HT-29 (cell line): ENCODE measurements around the gene PPIL4. TPM values are rescaled to one million over a fixed set of nuclear protein-coding genes. Genes with fewer than 3 reads are reported as not detected.
A peak's percentile ranks its signal among the peaks of the same experiment; 100 is the strongest.
"Not testable (repeated sequence)": the region's sequence is repeated elsewhere in the genome, so short reads cannot be mapped to it uniquely, and the experiment has no call there.

Experiments used
- DNase-seq: peaks from one replicate; pipeline ENCODE4 v3.0.0-alpha.2; 2015; ENCODE audit warnings: low spot score
- total RNA-seq: library from RNA; depleted of rRNA; stranded (reverse); fragments of >200 nt; shearing (Covaris generic); gene quantifications from 2 replicates; pipeline ENCODE4 v1.2.3, GENCODE V29; 2014

Gene PPIL4
- total RNA-seq, 1 experiment from 2014 or later: 8.6 TPM

DNA sequence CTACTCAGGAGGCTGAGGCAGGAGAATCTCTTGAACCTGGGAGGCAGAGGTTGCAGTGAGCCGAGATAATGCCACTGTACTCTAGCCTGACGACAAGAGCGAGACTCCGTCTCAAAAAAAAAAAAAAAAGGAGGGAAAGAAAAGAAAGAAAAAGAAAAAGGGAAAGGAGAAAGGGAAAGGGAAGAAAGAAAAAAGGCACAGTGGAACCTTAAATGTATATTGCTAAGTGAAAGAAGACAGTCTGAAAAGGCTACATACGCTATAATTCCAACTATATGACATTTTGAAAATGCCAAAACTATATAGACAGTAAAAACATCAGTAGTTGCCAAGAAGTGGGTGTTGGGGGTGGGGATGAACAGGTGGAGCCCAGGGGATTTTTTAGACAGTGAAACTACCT, 16.2 kb downstream of the PPIL4 start:
- no peak for DNase-seq

DNA sequence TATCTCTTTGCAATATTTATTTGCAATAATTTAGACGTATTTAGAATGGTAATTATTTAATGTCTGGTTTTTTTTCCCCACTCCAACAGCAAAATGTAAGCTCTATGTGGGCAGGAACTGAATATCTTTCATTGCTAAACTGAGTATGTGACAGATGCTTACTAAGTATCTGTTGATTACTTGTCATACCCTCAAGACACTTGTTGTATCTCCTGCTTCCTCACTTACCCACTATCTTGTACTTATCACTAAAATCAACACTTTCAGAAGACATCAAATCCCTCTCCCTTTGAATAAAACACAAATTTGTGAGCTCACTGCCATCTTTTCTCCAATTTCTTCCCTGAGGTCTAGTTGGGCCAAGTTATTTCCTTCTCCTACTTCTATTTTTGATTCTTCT, 30.3 kb downstream of the PPIL4 start:
- DNase-seq: no peak

GRCh38 chr6:149513915-149514314, 31.9 kb downstream of the PPIL4 start:
- no peak for DNase-seq

DNA sequence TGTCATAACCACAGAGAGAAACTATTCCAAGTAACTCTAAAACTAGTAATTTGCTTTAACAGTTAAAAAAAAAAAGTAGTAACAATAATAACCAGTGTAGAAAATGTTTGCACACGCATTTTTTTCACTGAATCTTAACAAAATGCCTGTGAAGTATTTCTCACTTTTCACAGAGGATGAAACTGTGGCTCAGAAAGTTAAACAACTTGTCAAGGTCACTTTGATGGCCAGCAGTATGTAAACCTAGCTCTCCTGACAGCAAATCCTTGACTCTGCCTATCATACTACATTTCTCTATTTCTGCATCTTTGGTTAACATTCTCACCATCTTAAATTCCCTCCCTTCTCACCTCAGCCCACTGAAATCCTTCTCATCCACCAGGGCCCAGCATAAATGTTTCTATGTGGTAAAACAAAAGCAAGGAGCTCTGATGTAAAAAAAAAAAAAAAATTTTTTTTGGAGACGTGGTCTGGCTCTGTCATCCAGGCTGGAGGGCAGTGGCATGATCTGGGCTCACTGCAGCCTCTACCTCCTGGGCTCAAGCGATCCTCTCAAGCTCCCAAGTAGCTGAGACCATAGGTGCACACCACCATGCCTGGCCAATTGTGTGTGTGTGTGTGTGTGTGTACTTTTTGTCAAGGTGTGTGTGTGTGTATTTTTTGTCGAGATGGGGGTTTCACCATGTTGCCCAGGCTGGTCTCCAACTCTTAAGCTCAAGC, 34.9 kb downstream of the PPIL4 start:
- DNase-seq: no peak

GRCh38 chr6:149508485-149508884, 37.4 kb downstream of the PPIL4 start:
- DNase-seq: no peak

DNA sequence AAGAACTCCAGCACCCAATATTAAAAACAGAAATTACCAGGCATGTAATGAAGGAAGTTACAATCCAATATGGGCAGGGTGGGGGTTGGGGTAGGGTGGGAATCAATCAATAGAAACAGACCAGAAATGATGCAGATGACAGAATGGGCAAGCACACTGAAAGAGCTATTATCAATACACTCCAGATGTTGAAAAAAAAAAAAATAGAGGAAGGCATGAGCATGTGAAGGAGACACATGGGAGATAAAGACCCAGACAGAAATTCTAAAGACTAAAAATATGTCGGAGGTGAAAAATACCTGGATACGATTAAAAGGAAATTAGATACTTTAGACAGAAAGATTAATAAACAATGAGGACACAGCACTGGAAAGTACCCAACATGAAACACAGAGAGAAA, 42.0 kb downstream of the PPIL4 start:
- DNase-seq: no peak

- DNase-seq: no peak
These were observed 42.6 kb downstream of the PPIL4 start for GRCh38 chr6:149503276-149503675.

GRCh38 chr6:149501768-149502167, 44.1 kb downstream of the PPIL4 start:
- DNase-seq: no peak

DNA sequence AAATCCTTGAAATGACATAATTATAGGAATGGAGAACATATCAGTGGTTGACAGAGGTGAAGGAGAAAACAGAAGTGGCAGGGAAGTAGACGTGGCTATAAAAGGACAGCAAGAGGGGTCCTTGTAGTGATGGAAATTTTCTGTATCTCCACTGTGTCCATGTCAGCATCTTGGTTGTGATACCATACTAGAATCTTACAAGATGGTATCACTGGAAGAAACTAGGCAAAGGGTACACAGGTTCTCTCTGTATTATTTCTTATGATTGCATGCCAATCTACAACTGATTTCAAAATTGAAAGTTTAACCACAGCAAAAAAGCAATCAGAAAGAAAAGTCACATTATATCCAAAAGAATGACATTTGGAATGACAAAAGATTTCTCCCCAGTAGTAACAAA, 44.6 kb downstream of the PPIL4 start:
- no peak for DNase-seq

DNA sequence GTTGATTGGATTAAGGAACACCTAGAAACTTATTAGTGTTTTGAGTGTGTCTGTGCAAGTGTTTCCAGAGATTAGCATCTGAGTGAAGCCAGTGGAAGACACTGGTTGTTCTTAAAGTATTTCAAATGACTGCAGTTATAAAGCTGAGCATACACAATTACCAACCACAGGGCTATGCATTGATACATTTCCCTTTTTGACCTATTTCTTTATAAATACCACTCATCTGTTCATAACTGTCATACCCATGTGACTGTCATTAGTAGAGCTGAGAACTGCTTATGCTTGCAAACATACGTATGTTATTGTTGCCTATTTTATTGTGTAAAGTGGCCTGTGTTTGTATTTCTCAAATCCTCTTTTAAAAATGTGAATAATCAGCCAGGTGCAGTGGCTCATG, 45.7 kb downstream of the PPIL4 start:
- no peak for DNase-seq

GRCh38 chr6:149499066-149499465, 46.8 kb downstream of the PPIL4 start:
- no peak for DNase-seq

- no peak for DNase-seq
These were observed 48.5 kb downstream of the PPIL4 start for GRCh38 chr6:149497365-149497764.

GRCh38 chr6:149496597-149496996, 49.2 kb downstream of the PPIL4 start:
- DNase-seq: not testable (repeated sequence)

DNA sequence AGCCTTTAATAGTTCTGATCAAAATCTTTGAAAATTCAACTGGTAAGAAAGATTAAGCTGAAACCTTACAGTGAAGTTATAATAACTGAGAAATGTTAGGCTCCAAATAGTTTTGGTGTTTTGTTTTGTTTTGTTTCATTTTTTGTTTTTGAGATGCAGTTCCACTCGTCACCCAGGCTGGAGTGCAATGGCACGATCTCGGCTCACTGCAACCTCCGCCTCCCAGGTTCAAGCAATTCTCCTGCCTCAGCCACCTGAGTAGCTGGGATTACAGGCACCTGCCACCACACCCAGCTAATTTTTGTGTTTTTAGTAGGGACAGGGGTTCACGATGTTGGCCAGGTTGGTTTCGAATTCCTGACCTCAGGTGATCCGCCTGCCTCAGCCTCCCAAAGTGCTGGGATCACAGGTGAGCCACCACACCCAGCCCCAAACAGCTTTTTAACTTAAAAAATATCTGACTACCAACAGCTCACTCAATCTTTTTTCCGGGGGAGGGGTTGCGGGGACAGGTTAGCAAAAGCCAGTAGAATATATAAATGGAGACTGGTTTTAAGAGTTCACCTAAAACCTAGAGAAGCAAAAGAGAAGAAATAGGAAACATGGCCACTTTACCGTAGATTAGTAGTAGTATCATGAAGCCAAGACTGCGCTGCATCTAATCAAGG, 50.4 kb downstream of the PPIL4 start:
- not testable (repeated sequence) for DNase-seq

- not testable (repeated sequence) for DNase-seq
These were observed 51.0 kb downstream of the PPIL4 start for GRCh38 chr6:149494810-149495209.

GRCh38 chr6:149493761-149494320, 52.0 kb downstream of the PPIL4 start:
- DNase-seq: no peak

DNA sequence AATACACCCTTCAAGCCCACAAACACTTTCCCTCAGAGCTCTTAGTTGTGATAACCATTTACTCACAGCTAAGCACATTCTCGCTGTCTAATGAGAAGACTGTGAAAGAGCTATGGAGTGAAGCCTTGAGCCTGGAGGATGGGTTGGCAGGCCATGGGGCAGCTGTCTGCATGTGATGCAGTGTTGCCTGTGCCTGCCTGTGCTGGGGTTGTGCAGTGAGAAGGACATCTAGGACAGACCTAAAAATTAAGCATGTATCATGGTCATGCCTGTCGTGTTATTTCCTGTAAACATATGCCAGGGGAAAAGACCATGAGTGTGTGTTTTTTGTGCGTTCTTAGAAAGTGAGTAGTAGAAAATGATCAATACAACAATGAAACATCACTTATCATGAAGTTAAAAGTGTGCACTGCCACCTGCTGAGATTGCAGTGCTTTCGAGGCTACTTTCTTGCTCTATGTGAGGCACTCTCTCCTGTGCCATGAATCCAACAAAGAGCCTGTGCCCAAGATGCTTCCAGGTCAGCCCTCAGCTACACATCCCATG, 53.0 kb downstream of the PPIL4 start:
- DNase-seq: no peak

GRCh38 chr6:149489967-149490366, 55.9 kb downstream of the PPIL4 start:
- DNase-seq: no peak

- DNase-seq: no peak
These were observed 57.0 kb downstream of the PPIL4 start for GRCh38 chr6:149488815-149489214.

DNA sequence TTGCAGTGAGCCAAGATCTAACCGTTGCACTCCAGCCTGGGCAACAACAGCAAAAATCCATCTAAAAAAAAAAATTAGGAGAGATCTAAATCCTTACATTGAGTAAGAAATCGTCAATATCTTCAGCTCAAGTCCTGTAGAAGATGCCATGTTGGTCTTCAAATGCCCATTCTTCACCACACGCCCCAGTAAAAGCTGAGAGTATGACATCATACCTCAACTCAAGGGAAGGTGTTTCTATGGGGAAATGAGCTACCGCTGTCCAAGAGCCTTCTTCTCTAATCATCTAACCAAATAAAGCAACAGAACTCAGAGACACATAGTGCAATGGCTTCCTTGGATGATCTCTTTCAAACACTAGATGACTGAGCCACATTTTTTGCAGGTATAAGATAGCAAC, 58.5 kb downstream of the PPIL4 start:
- DNase-seq: no peak

GRCh38 chr6:149484733-149485700, 60.8 kb downstream of the PPIL4 start, which contains the start of gene ZC3H12D:
TSS of gene ZC3H12D (minus strand) at chr6:149485014. CDS start at chr6:149474543, 10,471 bp downstream.
- peak; percentile 60 for DNase-seq
